Aorta (tissue), 4 donors: ENCODE data around the gene BOLA3. TPM values are rescaled to one million over a fixed set of nuclear protein-coding genes. Genes with fewer than 3 reads are reported as not detected.

ENCODE experiments used
- polyA plus RNA-seq, 2 donors: library from polyadenylated mRNA; stranded (reverse); fragments of 200-250 nt; gene quantifications; one replicate each; pipeline ENCODE4 v1.2.3, GENCODE V29; 2013
- total RNA-seq, 2 donors: library from RNA; stranded (reverse); fragmentation: NEBNext Ultra II Directional; extraction: Animal tissue kit (Norgen Biotek cat#: 25700); gene quantifications; one replicate each; pipeline ENCODE4 v1.2.1, GENCODE V29; 2021
- donor health status: healthy with polysubstance abuse.
- donor health status: Bipolar disorder and iron deficiency.
- donor health status: DM: no; HTN: no; CAD: no.
- donor health status: DM: yes; HTN: yes; CAD: no.

BOLA3 gene
- total and polyA plus RNA-seq, 4 donors: 13.6 to 85.1 (median 30.0) TPM

Other genes starting within 250 kb of the BOLA3 start
- 10 to 100 TPM; 47.5 to 49.8 TPM for gene DGUOK, start 221.0 kb downstream of the BOLA3 start, total RNA-seq
- 10 to 100 TPM; 85.5 to 86.7 TPM for gene DGUOK, start 221.0 kb downstream of the BOLA3 start, polyA plus RNA-seq
- gene TET3, start 163.0 kb downstream of the BOLA3 start, total RNA-seq: 10 to 100 TPM in 1 of 2 donors, 1 to 10 TPM in 1; 9.5 to 12.1 TPM
- gene TET3, start 163.0 kb downstream of the BOLA3 start, polyA plus RNA-seq: 1 to 10 TPM; 1.0 to 1.9 TPM
- gene MOB1A, start 31.0 kb upstream of the BOLA3 start, total RNA-seq: 100 to 1,000 TPM; 101 to 105 TPM
- 10 to 100 TPM; 35.7 to 51.3 TPM for gene MOB1A, start 31.0 kb upstream of the BOLA3 start, polyA plus RNA-seq
- gene MTHFD2, start 50.7 kb upstream of the BOLA3 start, total RNA-seq: 100 to 1,000 TPM in 1 of 2 donors, 10 to 100 TPM in 1; 55.7 to 119 TPM
- gene MTHFD2, start 50.7 kb upstream of the BOLA3 start, polyA plus RNA-seq: 100 to 1,000 TPM; 135 to 180 TPM
- gene SLC4A5, start 195.5 kb upstream of the BOLA3 start, total RNA-seq: 1 to 10 TPM; 6.2 to 7.3 TPM
- gene SLC4A5, start 195.5 kb upstream of the BOLA3 start, polyA plus RNA-seq: 1 to 10 TPM in 1 of 2 donors, not detected in 1; 1.6 TPM
- gene DCTN1, start 232.4 kb upstream of the BOLA3 start, total RNA-seq: 100 to 1,000 TPM; 141 to 158 TPM
- gene DCTN1, start 232.4 kb upstream of the BOLA3 start, polyA plus RNA-seq: 100 to 1,000 TPM in 1 of 2 donors, 10 to 100 TPM in 1; 73.8 to 106 TPM